CD4-positive, CD25-positive, alpha-beta regulatory T cell (primary cell): ENCODE results near the gene CEBPB. TPM values are rescaled to one million over a fixed set of nuclear protein-coding genes. Genes with fewer than 3 reads are reported as not detected.
A peak's percentile ranks its signal among the peaks of the same experiment; 100 is the strongest.

Experiments used
- ATAC-seq, 2 donors: fragments of 150-1000 bp; cut with Tn5 transposase; one replicate each; pipeline ENCODE4 v1.10.0; 2021; ENCODE audit warnings: low read depth in 2 of 2, moderate number of reproducible peaks in 2 of 2, moderate library complexity in 1 of 2
- DNase-seq, 3 donors: peaks; one replicate each; pipeline versions ENCODE4 v3.0.0 to v3.0.0-alpha.2; 2012 to 2022; ENCODE audit warnings: mixed read lengths in 1 of 3
- H3K27ac ChIP-seq: one replicate; pipeline ENCODE4 v1.7.0; 2013; ENCODE audit warnings: mild to moderate bottlenecking, low read length; ENCODE audit not compliant: insufficient read depth, poor library complexity, severe bottlenecking
- H3K27me3 ChIP-seq: one replicate; pipeline ENCODE4 v1.7.0; 2013; ENCODE audit warnings: low read length; ENCODE audit not compliant: control insufficient read depth, insufficient read depth
- H3K36me3 ChIP-seq: one replicate; pipeline ENCODE4 v1.7.0; 2013; ENCODE audit warnings: mild to moderate bottlenecking, low read length, moderate library complexity; ENCODE audit not compliant: control insufficient read depth, insufficient read depth
- H3K4me1 ChIP-seq: 2 replicates; pipeline ENCODE4 v1.7.0; 2013; ENCODE audit warnings: mild to moderate bottlenecking, low read length; ENCODE audit not compliant: insufficient read depth, control insufficient read depth, poor library complexity, severe bottlenecking
- H3K4me3 ChIP-seq: one replicate; pipeline ENCODE4 v1.7.0; 2013; ENCODE audit warnings: low read depth, mild to moderate bottlenecking, low read length, moderate library complexity
- H3K9me3 ChIP-seq, 2 experiments: 1 replicate in 1 of 2; 2 replicates in 1 of 2; pipeline ENCODE4 v1.7.0; 2013; ENCODE audit warnings: low read length in 2 of 2, mild to moderate bottlenecking in 1 of 2, moderate library complexity in 1 of 2; ENCODE audit not compliant: control insufficient read depth in 2 of 2
- H3K27ac Mint-ChIP-seq, 3 donors: one replicate each; pipeline ENCODE4 v1.8.0; 2020 to 2022; ENCODE audit warnings: mild to moderate bottlenecking in 3 of 3, mixed read lengths in 3 of 3, moderate library complexity in 2 of 3
- H3K27me3 Mint-ChIP-seq: one replicate; pipeline ENCODE4 v1.8.0; 2022; ENCODE audit warnings: mild to moderate bottlenecking, mixed read lengths
- H3K36me3 Mint-ChIP-seq: one replicate; pipeline ENCODE4 v1.8.0; 2020; ENCODE audit warnings: mixed read lengths
- H3K4me1 Mint-ChIP-seq, 4 donors: one replicate each; pipeline ENCODE4 v1.8.0; 2020 to 2022; ENCODE audit warnings: mixed read lengths in 4 of 4, mild to moderate bottlenecking in 1 of 4
- H3K4me3 Mint-ChIP-seq, 4 donors: one replicate each; pipeline ENCODE4 v1.8.0; 2020 to 2022; ENCODE audit warnings: mild to moderate bottlenecking in 4 of 4, mixed read lengths in 4 of 4, moderate library complexity in 3 of 4
- H3K9me3 Mint-ChIP-seq, 7 donors: one replicate each; pipeline ENCODE4 v1.8.0; 2020 to 2022; ENCODE audit warnings: mixed read lengths in 7 of 7, mild to moderate bottlenecking in 3 of 7, moderate library complexity in 2 of 7
- polyA plus RNA-seq, 4 donors: library from polyadenylated mRNA; unstranded; fragments of 300-500 nt; fragmentation: Illumina TruSeq; gene quantifications; one replicate each; pipeline ENCODE4 v1.2.3, GENCODE V29; 2021
- total RNA-seq: library from RNA; stranded (reverse); gene quantifications from one replicate; pipeline ENCODE4 v1.2.3, GENCODE V29; 2022

CEBPB gene
- total and polyA plus RNA-seq, 5 donors from 2014 or later, result 12.3 to 17.3 (median 12.7) TPM

GRCh38 chr20:50219600-50219999 is 29.0 kb downstream of the CEBPB start:
- Histone ChIP-seq H3K27ac (no peak overlapping the region), H3K27me3 (no peaks in the 10 kb centered on the region), H3K9me3 (no peaks in the 10 kb centered on the region), H3K36me3 (no peaks in the 10 kb centered on the region), H3K4me1 (no peaks in the 10 kb centered on the region), H3K4me3 (no peak overlapping the region)
- Mint-ChIP-seq H3K4me1 (no peaks in the 10 kb centered on the region), H3K9me3 (peaks cover 0 to 4% (median 1%) of the 10 kb centered on the region in 7 donors), H3K36me3 (no peaks in the 10 kb centered on the region), H3K27me3 (no peaks in the 10 kb centered on the region), H3K4me3 (no peak overlapping the region), H3K27ac (no peak overlapping the region)
- DNase-seq (no peak), ATAC-seq (no peak)

GRCh38 chr20:50220093-50220893 is 29.7 kb downstream of the CEBPB start:
- Mint-ChIP-seq H3K36me3 (no peaks in the 10 kb centered on the region), H3K4me1 (no peaks in the 10 kb centered on the region), H3K9me3 (peaks cover 0 to 4% (median 1%) of the 10 kb centered on the region in 7 donors), H3K4me3 (no peak overlapping the region), H3K27ac (no peak overlapping the region), H3K27me3 (no peaks in the 10 kb centered on the region)
- Histone ChIP-seq H3K36me3 (no peaks in the 10 kb centered on the region), H3K27ac (no peak overlapping the region), H3K9me3 (no peaks in the 10 kb centered on the region), H3K4me3 (no peak overlapping the region), H3K27me3 (no peaks in the 10 kb centered on the region), H3K4me1 (no peaks in the 10 kb centered on the region)
- DNase-seq (no peak), ATAC-seq (no peak)

- no peak for DNase-seq
- no peak overlapping the region for H3K4me3 ChIP-seq
- no peaks in the 10 kb centered on the region for H3K36me3 ChIP-seq
- Mint-ChIP-seq H3K9me3 (peaks cover 0 to 4% (median 1%) of the 10 kb centered on the region in 7 donors), H3K4me3 (no peak overlapping the region), H3K27ac (no peak overlapping the region), H3K36me3 (no peaks in the 10 kb centered on the region), H3K27me3 (no peaks in the 10 kb centered on the region), H3K4me1 (no peaks in the 10 kb centered on the region)
- ATAC-seq, result no peak
- no peaks in the 10 kb centered on the region for H3K9me3 ChIP-seq
- H3K27ac ChIP-seq, result no peak overlapping the region
- no peaks in the 10 kb centered on the region for H3K4me1 ChIP-seq
- no peaks in the 10 kb centered on the region for H3K27me3 ChIP-seq
Observed at GRCh38 chr20:50220894-50221365, 30.3 kb downstream of the CEBPB start.

- H3K27ac Mint-ChIP-seq, result no peak overlapping the region
Observed at GRCh38 chr20:50221501-50222308, 31.1 kb downstream of the CEBPB start.

GRCh38 chr20:50222309-50223038 is 31.8 kb downstream of the CEBPB start:
- H3K27ac Mint-ChIP-seq, result no peak overlapping the region
- no peaks in the 10 kb centered on the region for H3K4me1 ChIP-seq

More at GRCh38 chr20:50221501-50222308, 31.1 kb downstream of the CEBPB start:
- Histone ChIP-seq H3K27me3 (no peaks in the 10 kb centered on the region), H3K4me1 (no peaks in the 10 kb centered on the region), H3K36me3 (no peaks in the 10 kb centered on the region), H3K9me3 (no peaks in the 10 kb centered on the region), H3K27ac (no peak overlapping the region), H3K4me3 (no peak overlapping the region)
- H3K4me3 Mint-ChIP-seq, result no peak overlapping the region
- H3K9me3 Mint-ChIP-seq, result peaks cover 0 to 4% (median 1%) of the 10 kb centered on the region in 7 donors
- ATAC-seq (peak in 1 of 2 donors; percentile 25), DNase-seq (no peak)
- no peaks in the 10 kb centered on the region for H3K4me1 Mint-ChIP-seq
- no peaks in the 10 kb centered on the region for H3K36me3 Mint-ChIP-seq
- H3K27me3 Mint-ChIP-seq, result no peaks in the 10 kb centered on the region

GRCh38 chr20:50223039-50224005 is 32.7 kb downstream of the CEBPB start:
- Mint-ChIP-seq H3K27ac (no peak overlapping the region), H3K36me3 (no peaks in the 10 kb centered on the region), H3K4me1 (no peaks in the 10 kb centered on the region), H3K4me3 (no peak overlapping the region), H3K9me3 (peaks cover 0 to 4% (median 1%) of the 10 kb centered on the region in 7 donors), H3K27me3 (no peaks in the 10 kb centered on the region)
- no peak for DNase-seq
- Histone ChIP-seq H3K27ac (no peak overlapping the region), H3K9me3 (no peaks in the 10 kb centered on the region), H3K4me1 (no peaks in the 10 kb centered on the region), H3K4me3 (no peak overlapping the region), H3K36me3 (no peaks in the 10 kb centered on the region), H3K27me3 (no peaks in the 10 kb centered on the region)
- ATAC-seq, result no peak

More at GRCh38 chr20:50222309-50223038, 31.8 kb downstream of the CEBPB start:
- Mint-ChIP-seq H3K9me3 (peaks cover 0 to 4% (median 1%) of the 10 kb centered on the region in 7 donors), H3K27me3 (no peaks in the 10 kb centered on the region), H3K4me3 (no peak overlapping the region), H3K36me3 (no peaks in the 10 kb centered on the region), H3K4me1 (no peaks in the 10 kb centered on the region)
- DNase-seq (no peak), ATAC-seq (no peak)
- Histone ChIP-seq H3K27me3 (no peaks in the 10 kb centered on the region), H3K27ac (no peak overlapping the region), H3K9me3 (no peaks in the 10 kb centered on the region), H3K36me3 (no peaks in the 10 kb centered on the region), H3K4me3 (no peak overlapping the region)
